HL-60 (cell line): Measurements from ENCODE around the gene SLC37A3.

Source experiments
- POLR2AphosphoS5 ChIP-seq: IDR thresholded peaks from 2 replicates; pipeline ENCODE4 v1.6.1; 2012; ENCODE audit warnings: low read depth
- TF ChIP-seq, protein P1 (sequence below): IDR thresholded peaks from one replicate; pipeline ENCODE4 v1.5.1; 2011; ENCODE audit warnings: low read length, control low read depth, inconsistent platforms; ENCODE audit not compliant: insufficient read depth
- TF ChIP-seq, protein P2 (sequence below): IDR thresholded peaks from 2 replicates; pipeline ENCODE4 v1.6.1; 2012; ENCODE audit warnings: low read depth; ENCODE audit not compliant: insufficient replicate concordance

GRCh38 chr7:140317597-140317996 lies 80.7 kb downstream of the SLC37A3 start:
- TF ChIP-seq POLR2AphosphoS5 = no peak
- TF ChIP-seq, protein P1, sequence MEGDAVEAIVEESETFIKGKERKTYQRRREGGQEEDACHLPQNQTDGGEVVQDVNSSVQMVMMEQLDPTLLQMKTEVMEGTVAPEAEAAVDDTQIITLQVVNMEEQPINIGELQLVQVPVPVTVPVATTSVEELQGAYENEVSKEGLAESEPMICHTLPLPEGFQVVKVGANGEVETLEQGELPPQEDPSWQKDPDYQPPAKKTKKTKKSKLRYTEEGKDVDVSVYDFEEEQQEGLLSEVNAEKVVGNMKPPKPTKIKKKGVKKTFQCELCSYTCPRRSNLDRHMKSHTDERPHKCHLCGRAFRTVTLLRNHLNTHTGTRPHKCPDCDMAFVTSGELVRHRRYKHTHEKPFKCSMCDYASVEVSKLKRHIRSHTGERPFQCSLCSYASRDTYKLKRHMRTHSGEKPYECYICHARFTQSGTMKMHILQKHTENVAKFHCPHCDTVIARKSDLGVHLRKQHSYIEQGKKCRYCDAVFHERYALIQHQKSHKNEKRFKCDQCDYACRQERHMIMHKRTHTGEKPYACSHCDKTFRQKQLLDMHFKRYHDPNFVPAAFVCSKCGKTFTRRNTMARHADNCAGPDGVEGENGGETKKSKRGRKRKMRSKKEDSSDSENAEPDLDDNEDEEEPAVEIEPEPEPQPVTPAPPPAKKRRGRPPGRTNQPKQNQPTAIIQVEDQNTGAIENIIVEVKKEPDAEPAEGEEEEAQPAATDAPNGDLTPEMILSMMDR = no peak
- TF ChIP-seq, protein P2, sequence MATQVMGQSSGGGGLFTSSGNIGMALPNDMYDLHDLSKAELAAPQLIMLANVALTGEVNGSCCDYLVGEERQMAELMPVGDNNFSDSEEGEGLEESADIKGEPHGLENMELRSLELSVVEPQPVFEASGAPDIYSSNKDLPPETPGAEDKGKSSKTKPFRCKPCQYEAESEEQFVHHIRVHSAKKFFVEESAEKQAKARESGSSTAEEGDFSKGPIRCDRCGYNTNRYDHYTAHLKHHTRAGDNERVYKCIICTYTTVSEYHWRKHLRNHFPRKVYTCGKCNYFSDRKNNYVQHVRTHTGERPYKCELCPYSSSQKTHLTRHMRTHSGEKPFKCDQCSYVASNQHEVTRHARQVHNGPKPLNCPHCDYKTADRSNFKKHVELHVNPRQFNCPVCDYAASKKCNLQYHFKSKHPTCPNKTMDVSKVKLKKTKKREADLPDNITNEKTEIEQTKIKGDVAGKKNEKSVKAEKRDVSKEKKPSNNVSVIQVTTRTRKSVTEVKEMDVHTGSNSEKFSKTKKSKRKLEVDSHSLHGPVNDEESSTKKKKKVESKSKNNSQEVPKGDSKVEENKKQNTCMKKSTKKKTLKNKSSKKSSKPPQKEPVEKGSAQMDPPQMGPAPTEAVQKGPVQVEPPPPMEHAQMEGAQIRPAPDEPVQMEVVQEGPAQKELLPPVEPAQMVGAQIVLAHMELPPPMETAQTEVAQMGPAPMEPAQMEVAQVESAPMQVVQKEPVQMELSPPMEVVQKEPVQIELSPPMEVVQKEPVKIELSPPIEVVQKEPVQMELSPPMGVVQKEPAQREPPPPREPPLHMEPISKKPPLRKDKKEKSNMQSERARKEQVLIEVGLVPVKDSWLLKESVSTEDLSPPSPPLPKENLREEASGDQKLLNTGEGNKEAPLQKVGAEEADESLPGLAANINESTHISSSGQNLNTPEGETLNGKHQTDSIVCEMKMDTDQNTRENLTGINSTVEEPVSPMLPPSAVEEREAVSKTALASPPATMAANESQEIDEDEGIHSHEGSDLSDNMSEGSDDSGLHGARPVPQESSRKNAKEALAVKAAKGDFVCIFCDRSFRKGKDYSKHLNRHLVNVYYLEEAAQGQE = no peak
